ENCODE data around the gene GSX1.

Gene GSX1

GRCh38 chr13:27834095-27834494 is 41.8 kb downstream of the GSX1 start:
- Histone ChIP-seq H3K9ac (ENCODE audit: low read depth, low read length) (no peak overlapping the region), H3K4me3 (ENCODE audit: low read depth, low read length) (no peak overlapping the region), H3K36me3 (ENCODE audit: control insufficient read depth, insufficient read depth, low read length) (no peaks in the 10 kb centered on the region), H3K27ac (ENCODE audit: low read depth, low read length) (no peak overlapping the region), H3K9me3 (ENCODE audit: control insufficient read depth, insufficient read depth, low read length) (no peaks in the 10 kb centered on the region), H3K27me3 (ENCODE audit: control insufficient read depth, insufficient read depth, low read length) (peaks cover 53% of the 10 kb centered on the region), H3K4me1 (ENCODE audit: control insufficient read depth, insufficient read depth, low read length) (no peaks in the 10 kb centered on the region)

GRCh38 chr13:27835799-27836198 is 43.5 kb downstream of the GSX1 start:
- no peak overlapping the region for H3K27ac ChIP-seq (ENCODE audit: low read depth, low read length)
- H3K4me1 ChIP-seq (ENCODE audit: control insufficient read depth, insufficient read depth, low read length) = no peaks in the 10 kb centered on the region
- no peaks in the 10 kb centered on the region for H3K9me3 ChIP-seq (ENCODE audit: control insufficient read depth, insufficient read depth, low read length)
- no peaks in the 10 kb centered on the region for H3K36me3 ChIP-seq (ENCODE audit: control insufficient read depth, insufficient read depth, low read length)
- no peak overlapping the region for H3K4me3 ChIP-seq (ENCODE audit: low read depth, low read length)
- peaks cover 37% of the 10 kb centered on the region for H3K27me3 ChIP-seq (ENCODE audit: control insufficient read depth, insufficient read depth, low read length)
- H3K9ac ChIP-seq (ENCODE audit: low read depth, low read length) = no peak overlapping the region

GRCh38 chr13:27839809-27840467 is 47.7 kb downstream of the GSX1 start:
- no peak overlapping the region for H3K27ac ChIP-seq (ENCODE audit: low read depth, low read length)
- H3K36me3 ChIP-seq (ENCODE audit: control insufficient read depth, insufficient read depth, low read length) = no peaks in the 10 kb centered on the region
- H3K9ac ChIP-seq (ENCODE audit: low read depth, low read length) = no peak overlapping the region
- peaks cover 2% of the 10 kb centered on the region for H3K27me3 ChIP-seq (ENCODE audit: control insufficient read depth, insufficient read depth, low read length)
- no peaks in the 10 kb centered on the region for H3K4me1 ChIP-seq (ENCODE audit: control insufficient read depth, insufficient read depth, low read length)
- no peak overlapping the region for H3K4me3 ChIP-seq (ENCODE audit: low read depth, low read length)
- H3K9me3 ChIP-seq (ENCODE audit: control insufficient read depth, insufficient read depth, low read length) = 0 out of 2 replicates have a peak, but pooled peaks cover 2% of the 10 kb centered on the region

- Histone ChIP-seq H3K4me1 (ENCODE audit: control insufficient read depth, insufficient read depth, low read length) (no peaks in the 10 kb centered on the region), H3K36me3 (ENCODE audit: control insufficient read depth, insufficient read depth, low read length) (no peaks in the 10 kb centered on the region), H3K4me3 (ENCODE audit: low read depth, low read length) (no peak overlapping the region), H3K27me3 (ENCODE audit: control insufficient read depth, insufficient read depth, low read length) (no peaks in the 10 kb centered on the region; the same call in 1 of the 2 replicates), H3K9me3 (ENCODE audit: control insufficient read depth, insufficient read depth, low read length) (0 out of 2 replicates have a peak, but pooled peaks cover 2% of the 10 kb centered on the region), H3K27ac (ENCODE audit: low read depth, low read length) (no peak overlapping the region), H3K9ac (ENCODE audit: low read depth, low read length) (no peak overlapping the region)
Measured at GRCh38 chr13:27842571-27842970, 50.3 kb downstream of the GSX1 start.
